Measurements from ENCODE around the gene BCL2L12. TPM values are rescaled to one million over a fixed set of nuclear protein-coding genes. Genes with fewer than 3 reads are reported as not detected.
"Not testable (repeated sequence)": the region's sequence is repeated elsewhere in the genome, so short reads cannot be mapped to it uniquely, and the experiment has no call there.

The BCL2L12 gene
- total and polyA plus RNA-seq, 2 of the 13 experiments (the other 11 are each of a cell fraction or from before 2014, with no cell fraction given) = 26.8 to 40.8 TPM

DNA sequence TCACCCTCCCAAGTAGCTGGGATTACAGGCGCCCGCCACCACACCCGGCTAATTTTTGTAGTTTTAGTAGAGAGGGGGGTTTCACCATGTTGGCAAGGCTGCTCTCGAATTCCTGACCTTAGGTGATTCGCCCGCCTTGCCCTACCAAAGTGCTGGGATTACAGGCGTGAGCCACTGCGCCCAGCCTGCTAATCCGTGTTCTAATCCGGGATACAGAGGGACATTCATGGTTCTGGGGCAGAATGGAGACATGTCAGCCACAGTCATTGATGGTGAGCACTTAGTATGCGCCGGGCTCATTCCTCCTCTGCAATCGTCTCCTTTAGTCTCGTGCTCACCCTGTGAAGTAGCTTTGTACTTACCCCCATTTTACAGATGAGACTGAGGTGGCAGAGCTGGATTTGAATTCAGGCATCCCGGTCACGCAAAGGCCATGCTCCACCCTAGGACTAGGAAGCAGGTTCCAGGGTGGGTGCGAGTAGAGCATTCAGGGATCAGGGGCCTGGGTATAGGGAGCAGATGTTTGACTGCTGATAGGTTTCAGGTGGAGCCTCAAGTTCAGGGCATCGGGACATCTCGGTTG, 34.0 kb upstream of the BCL2L12 start:
- TF ChIP-seq JUN (CRISPR knock-in tag; IDR thresholded peaks at IDR 0.05) (no peak), ZNF629 (CRISPR knock-in tag; conservative IDR thresholded peaks at IDR 0.05) (peak; percentile 73)
- intact Hi-C loops (cut with micrococcal nuclease; ENCODE audit: unreplicated experiment) (loop anchor here (1.0 kb wide), 1 partner anchor 15 kb away; no protein-coding TSS in a partner anchor), in situ Hi-C loops (cut with HindIII; ENCODE audit: extremely low pct_ligation_motif_present, low pct_unique_long_range_greater_than_20kb) (no loop called here)
- Histone ChIP-seq H3K27me3 (ENCODE audit: control insufficient read depth in 1 of 2, insufficient read depth in 2 of 2, low read length in 2 of 2) (no peaks in the 10 kb centered on the region), H3K9ac (ENCODE audit: insufficient read depth, low read depth, low read length) (no peak overlapping the region), H2AFZ (ENCODE audit: low read length) (no peak overlapping the region), H3K4me1 (ENCODE audit: insufficient read depth, low read length) (peaks cover 10% of the 10 kb centered on the region; the same call in 1 of the 2 replicates), H3K27ac (ENCODE audit: extremely low read length, insufficient read depth, low read length) (no peak overlapping the region), H3K36me3 (replicated peaks in 1 of 2; ENCODE audit: control insufficient read depth in 1 of 2, insufficient read depth in 2 of 2, low read length in 2 of 2) (peaks cover under 1 to 2% of the 10 kb centered on the region in 2 experiments; a peak in 1 of 5 replicates), H4K20me1 (ENCODE audit: insufficient read depth, low read length) (no peaks in the 10 kb centered on the region), H3K79me2 (ENCODE audit: insufficient read depth, low read length) (no peaks in the 10 kb centered on the region), H3K4me3 (replicated peaks in 1 of 3; ENCODE audit: insufficient read depth in 1 of 3, low read depth in 2 of 3, low read length in 3 of 3) (no peak overlapping the region), H3K9me3 (ENCODE audit: low read length) (no peaks in the 10 kb centered on the region), H3K4me2 (ENCODE audit: low read depth, low read length) (no peak overlapping the region)
- ChIA-PET POLR2A (interaction anchor here (1.0 kb wide), 1 partner anchor 9 kb away, joined by 5 read pairs; no protein-coding TSS in a partner anchor), CTCF (ENCODE audit: low intra/inter-chr PET ratio, low total read pairs) (no interaction called here)
- DNase-seq (ENCODE audit: low spot score) (no peak), ATAC-seq (0 out of 3 replicates have a peak, but pooled peaks have one; percentile 9), FAIRE-seq (no peak)
- no TSS peak for BruUV-seq (replicated peaks)
- 83% methylated on average over 19 of the region's 19 CpGs for WGBS (ENCODE audit: low lambda C conversion rate)

DNA sequence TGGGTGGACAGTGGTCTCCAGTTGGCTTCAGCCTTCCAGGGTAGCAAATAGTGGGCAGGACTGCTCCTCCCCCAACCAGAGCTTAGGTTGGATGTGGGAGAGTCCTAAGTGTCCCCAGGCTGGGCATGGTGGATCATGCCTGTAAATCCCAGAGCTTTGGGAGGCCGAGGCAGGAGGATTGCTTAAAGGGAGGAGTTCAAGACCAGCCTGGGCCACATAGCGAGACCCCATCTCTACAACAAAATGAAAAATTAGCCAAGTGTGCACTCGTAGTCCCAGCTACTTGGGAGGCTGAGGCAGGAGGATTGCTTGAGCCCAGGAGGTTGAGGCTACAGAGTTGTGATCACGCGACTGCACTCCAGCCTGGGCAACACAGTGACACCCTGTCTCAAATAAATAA, 33.2 kb upstream of the BCL2L12 start:
- Histone ChIP-seq H3K36me3 (replicated peaks in 1 of 2; ENCODE audit: control insufficient read depth in 1 of 2, insufficient read depth in 2 of 2, low read length in 2 of 2) (no peaks in the 10 kb centered on the region), H3K4me2 (ENCODE audit: low read depth, low read length) (no peak overlapping the region), H3K27me3 (ENCODE audit: control insufficient read depth in 1 of 2, insufficient read depth in 2 of 2, low read length in 2 of 2) (no peaks in the 10 kb centered on the region), H3K9ac (ENCODE audit: insufficient read depth, low read depth, low read length) (no peak overlapping the region), H2AFZ (ENCODE audit: low read length) (no peak overlapping the region), H4K20me1 (ENCODE audit: insufficient read depth, low read length) (no peaks in the 10 kb centered on the region), H3K4me1 (ENCODE audit: insufficient read depth, low read length) (peaks cover 10% of the 10 kb centered on the region; the same call in 1 of the 2 replicates), H3K9me3 (ENCODE audit: low read length) (no peaks in the 10 kb centered on the region), H3K4me3 (replicated peaks in 1 of 3; ENCODE audit: insufficient read depth in 1 of 3, low read depth in 2 of 3, low read length in 3 of 3) (no peak overlapping the region), H3K79me2 (ENCODE audit: insufficient read depth, low read length) (no peaks in the 10 kb centered on the region), H3K27ac (ENCODE audit: extremely low read length, insufficient read depth, low read length) (no peak overlapping the region)
- BruUV-seq (replicated peaks) = no TSS peak
- no peak for FAIRE-seq
- ATAC-seq = no peak
- DNase-seq (ENCODE audit: low spot score) = no peak
- no peak for TF ChIP-seq ZBTB20 (CRISPR knock-in tag; IDR thresholded peaks at IDR 0.05; ENCODE audit: borderline replicate concordance, low read depth)
- TF ChIP-seq ZMYM3 (CRISPR knock-in tag; IDR thresholded peaks at IDR 0.05) = peak; percentile 18; the same call in 1 of the 2 replicates
- TF ChIP-seq MLX (CRISPR knock-in tag; IDR thresholded peaks at IDR 0.05) = no peak
- TF ChIP-seq NFYC (CRISPR knock-in tag; IDR thresholded peaks at IDR 0.05) = no peak
- CTCF ChIA-PET (ENCODE audit: low intra/inter-chr PET ratio, low total read pairs) = no interaction called here
- WGBS (ENCODE audit: low lambda C conversion rate) = 91% methylated on average over 5 of the region's 5 CpGs
- in situ Hi-C loops (cut with HindIII; ENCODE audit: extremely low pct_ligation_motif_present, low pct_unique_long_range_greater_than_20kb) = no loop called here
- POLR2A ChIA-PET = interaction anchor here (1.0 kb wide), 1 partner anchor 8 kb away, joined by 5 read pairs; no protein-coding TSS in a partner anchor
- intact Hi-C loops (cut with micrococcal nuclease; ENCODE audit: unreplicated experiment) = no loop called here

GRCh38 chr19:49633273-49633672, 32.5 kb upstream of the BCL2L12 start:
- BruUV-seq (replicated peaks); CTCF ChIA-PET (ENCODE audit: low intra/inter-chr PET ratio, low total read pairs); H3K9me3 ChIP-seq (ENCODE audit: low read length); ATAC-seq; POLR2A ChIA-PET; DNase-seq (ENCODE audit: low spot score); in situ Hi-C loops (cut with HindIII; ENCODE audit: extremely low pct_ligation_motif_present, low pct_unique_long_range_greater_than_20kb); H3K79me2 ChIP-seq (ENCODE audit: insufficient read depth, low read length); FAIRE-seq; H3K9ac ChIP-seq (ENCODE audit: insufficient read depth, low read depth, low read length); intact Hi-C loops (cut with micrococcal nuclease; ENCODE audit: unreplicated experiment); H3K27me3 ChIP-seq (ENCODE audit: control insufficient read depth in 1 of 2, insufficient read depth in 2 of 2, low read length in 2 of 2); H3K4me2 ChIP-seq (ENCODE audit: low read depth, low read length); H3K27ac ChIP-seq (ENCODE audit: extremely low read length, insufficient read depth, low read length); H2AFZ ChIP-seq (ENCODE audit: low read length); H3K36me3 ChIP-seq (replicated peaks in 1 of 2; ENCODE audit: control insufficient read depth in 1 of 2, insufficient read depth in 2 of 2, low read length in 2 of 2); H4K20me1 ChIP-seq (ENCODE audit: insufficient read depth, low read length); H3K4me3 ChIP-seq (replicated peaks in 1 of 3; ENCODE audit: insufficient read depth in 1 of 3, low read depth in 2 of 3, low read length in 3 of 3): not testable (repeated sequence)
- peaks cover 16% of the 10 kb centered on the region for H3K4me1 ChIP-seq (ENCODE audit: insufficient read depth, low read length)
- 85% methylated on average over 6 of the region's 9 CpGs for WGBS (ENCODE audit: low lambda C conversion rate)

Data from HepG2 (cell line).